HG03139 (cell line): Measurements from ENCODE around the gene S100A6.

ENCODE experiments used
- ATAC-seq: cut with Tn5 transposase; IDR thresholded peaks from one replicate; pipeline ENCODE4 v1.9.1; 2021; ENCODE audit not compliant: unreplicated experiment

The S100A6 gene

GRCh38 chr1:153546796-153547559, 11.2 kb upstream of the S100A6 start:
- no peak for ATAC-seq

GRCh38 chr1:153546371-153546770, 10.6 kb upstream of the S100A6 start:
- ATAC-seq, result no peak

GRCh38 chr1:153545067-153546055, 9.6 kb upstream of the S100A6 start, which contains the start of gene S100A4:
Gene S100A4, minus strand, starts transcription at chr1:153545806. Its CDS starts 1,012 bp downstream, at chr1:153544794.
- no peak for ATAC-seq

GRCh38 chr1:153544453-153545066, 8.8 kb upstream of the S100A6 start:
- ATAC-seq, result no peak

GRCh38 chr1:153543736-153544135, 7.9 kb upstream of the S100A6 start:
- no peak for ATAC-seq

- no peak for ATAC-seq
Measured at GRCh38 chr1:153542956-153543711, 7.3 kb upstream of the S100A6 start.

GRCh38 chr1:153541641-153542590, 6.1 kb upstream of the S100A6 start:
- no peak for ATAC-seq

- ATAC-seq, result no peak
Measured at GRCh38 chr1:153540394-153541361, 4.9 kb upstream of the S100A6 start, which contains the start of gene S100A5. Gene S100A5, minus strand, starts transcription at chr1:153540934. Its CDS starts 743 bp downstream, at chr1:153540191.

- ATAC-seq, result no peak
Measured at GRCh38 chr1:153539395-153540093, 3.8 kb upstream of the S100A6 start.

GRCh38 chr1:153538315-153538821, 2.6 kb upstream of the S100A6 start:
- ATAC-seq, result no peak

- no peak for ATAC-seq
Measured at GRCh38 chr1:153537376-153537730, 1.6 kb upstream of the S100A6 start.

GRCh38 chr1:153536671-153537375, 1.0 kb upstream of the S100A6 start:
- no peak for ATAC-seq

GRCh38 chr1:153536012-153536670, 350 bp upstream of the S100A6 start:
- ATAC-seq, result no peak

GRCh38 chr1:153534925-153535241, 908 bp downstream of the S100A6 start:
- no peak for ATAC-seq

GRCh38 chr1:153534226-153534924, 1.4 kb downstream of the S100A6 start:
- ATAC-seq, result no peak

GRCh38 chr1:153533689-153534201, 2.0 kb downstream of the S100A6 start:
- ATAC-seq, result no peak
